Upper lobe of left lung (tissue), 6 donors: ENCODE measurements around the gene BCAS3. TPM values are rescaled to one million over a fixed set of nuclear protein-coding genes. Genes with fewer than 3 reads are reported as not detected.

Experiments used
- ATAC-seq, 2 donors: fragments of 200-7000 bp; cut with Tn5 transposase; one replicate each; pipeline ENCODE4 v1.9.1; 2022; ENCODE audit warnings: mild to moderate bottlenecking in 2 of 2, moderate library complexity in 2 of 2; ENCODE audit not compliant: low FRiP score in 2 of 2
- DNase-seq, 2 donors: peaks; one replicate each; pipeline ENCODE4 v3.0.0-alpha.2; 2019 to 2020
- H3K27ac ChIP-seq, 4 donors: fragments of 200-600 bp; sonication (generic); one replicate each; pipeline ENCODE4 v1.5.1; 2016 to 2019
- H3K27me3 ChIP-seq, 4 donors: fragments of 200-600 bp; sonication (generic); one replicate each; pipeline ENCODE4 v1.5.1; 2017 to 2019
- H3K36me3 ChIP-seq, 4 donors: fragments of 200-600 bp; sonication (generic); one replicate each; pipeline ENCODE4 v1.5.1; 2016 to 2019
- H3K4me1 ChIP-seq, 4 donors: fragments of 200-600 bp; sonication (generic); one replicate each; pipeline ENCODE4 v1.5.1; 2018 to 2019
- H3K4me3 ChIP-seq, 4 donors: fragments of 200-600 bp; sonication (generic); one replicate each; pipeline ENCODE4 v1.5.1; 2017 to 2019; ENCODE audit warnings: mild to moderate bottlenecking in 2 of 4, moderate library complexity in 1 of 4
- H3K9me3 ChIP-seq, 4 donors: fragments of 200-600 bp; sonication (generic); one replicate each; pipeline ENCODE4 v1.5.1; 2018 to 2019
- CTCF ChIP-seq, 6 experiments: fragments of 450-650 bp in 4 of 6; fragments of 200-600 bp in 2 of 6; sonication (generic) in 2 of 6; IDR thresholded peaks; one replicate each; pipeline ENCODE4 v1.5.1; 2016 to 2019; ENCODE audit warnings: antibody characterized with exemption in 6 of 6
- EP300 ChIP-seq, 4 donors: sonication (generic); formaldehyde crosslinking; IDR thresholded peaks; one replicate each; pipeline ENCODE4 v1.5.1; 2017; ENCODE audit warnings: antibody characterized with exemption in 4 of 4, control low read depth in 2 of 4
- POLR2A ChIP-seq, 4 donors: fragments of 450-650 bp; IDR thresholded peaks; one replicate each; pipeline ENCODE4 v1.5.1; 2016 to 2017; ENCODE audit warnings: antibody characterized with exemption in 4 of 4, mild to moderate bottlenecking in 2 of 4
- POLR2AphosphoS5 ChIP-seq, 2 donors: sonication (generic); formaldehyde crosslinking; IDR thresholded peaks; one replicate each; pipeline ENCODE4 v1.5.1; 2017; ENCODE audit warnings: antibody characterized with exemption in 2 of 2
- WGBS, 2 donors: methylation state at CpG; one replicate each; pipeline ENCODE4 v1.1.5; 2017 to 2018; 5-methylcytosine and 5-hydroxymethylcytosine counted together
- total RNA-seq, 6 donors: library from RNA; depleted of rRNA in 4 of 6; stranded (reverse); fragments of >200 nt in 4 of 6; gene quantifications; one replicate each; pipeline versions ENCODE4 v1.1.0 to v1.2.1, GENCODE V29; 2016 to 2021
- donor health status: DM: no; HTN: no; CAD: no; lungs with moderate emphysema.
- donor health status: DM: no; HTN: yes; CAD: no; lungs with severe emphysema.

BCAS3 gene
- total RNA-seq, 6 donors from 2014 or later, result 20.1 to 111 (median 37.0) TPM

DNA sequence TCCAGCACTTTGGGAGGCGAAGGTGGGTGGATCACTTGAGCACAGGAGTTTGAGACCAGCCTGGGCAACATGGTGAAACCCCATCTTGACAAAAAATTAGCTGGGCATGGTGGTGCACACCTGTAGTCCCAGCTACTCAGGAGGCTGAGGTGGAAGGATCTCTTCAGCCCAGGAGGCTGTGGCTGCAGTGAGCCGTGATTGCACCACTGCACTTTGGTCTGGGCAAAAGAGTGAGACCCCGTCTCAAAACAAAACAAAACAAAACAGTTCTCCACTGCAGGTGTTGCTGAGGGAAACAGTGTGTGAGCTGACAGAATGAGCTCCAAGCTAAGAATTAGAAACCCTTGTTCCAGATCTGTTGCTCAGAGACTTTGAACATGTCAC, 686.8 kb downstream of the BCAS3 start:
- no peak for ATAC-seq
- no peak overlapping the region for H3K4me3 ChIP-seq
- 90 to 94% methylated on average over 2 to 3 of the region's 3 CpGs for WGBS, 2 donors
- no peaks in the 10 kb centered on the region for H3K27me3 ChIP-seq
- H3K9me3 ChIP-seq, result no peaks in the 10 kb centered on the region
- no peaks in the 10 kb centered on the region for H3K4me1 ChIP-seq
- no peaks in the 10 kb centered on the region for H3K36me3 ChIP-seq
- no peak for DNase-seq
- no peak overlapping the region for H3K27ac ChIP-seq
- TF ChIP-seq POLR2AphosphoS5 (IDR thresholded peaks at IDR 0.05) (no peak), POLR2A (IDR thresholded peaks at IDR 0.05) (no peak), EP300 (IDR thresholded peaks at IDR 0.05) (no peak), CTCF (IDR thresholded peaks at IDR 0.05) (no peak)

DNA sequence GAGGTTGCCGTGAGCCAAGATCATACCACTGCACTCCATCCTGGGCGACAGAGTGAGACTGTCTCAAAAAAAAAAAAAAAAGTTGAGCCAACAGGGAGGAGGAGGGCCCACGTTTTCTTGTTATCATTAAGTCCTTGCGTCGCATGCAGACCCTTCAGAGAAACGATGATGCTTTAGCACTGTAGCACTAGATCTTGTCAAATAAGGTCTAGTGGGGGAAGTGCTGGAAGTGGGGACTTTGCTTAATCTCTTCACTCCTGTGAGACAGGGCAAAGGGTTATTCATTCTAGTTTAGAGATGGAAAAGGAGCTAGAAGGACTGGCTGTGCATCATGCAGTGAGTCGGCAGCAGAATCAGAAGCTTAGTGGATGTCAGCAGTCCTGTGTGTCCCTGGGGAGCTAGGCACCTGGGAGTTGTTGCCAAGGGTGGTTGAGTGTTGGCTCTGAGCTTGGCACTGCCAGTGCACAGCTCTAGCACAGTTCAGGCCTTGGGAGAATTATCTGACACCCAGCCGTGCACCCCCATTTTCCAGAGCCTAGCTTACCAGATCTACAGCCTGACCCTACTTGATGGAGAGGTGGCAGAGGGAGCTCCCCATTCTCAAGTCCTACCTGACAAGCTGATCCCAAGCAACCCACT, 688.5 kb downstream of the BCAS3 start:
- H3K4me3 ChIP-seq, result no peak overlapping the region
- no peaks in the 10 kb centered on the region for H3K36me3 ChIP-seq
- DNase-seq, result no peak
- no peak overlapping the region for H3K27ac ChIP-seq
- H3K4me1 ChIP-seq, result no peaks in the 10 kb centered on the region
- H3K27me3 ChIP-seq, result no peaks in the 10 kb centered on the region
- no peak for TF ChIP-seq CTCF (IDR thresholded peaks at IDR 0.05)
- TF ChIP-seq EP300 (IDR thresholded peaks at IDR 0.05), result no peak
- TF ChIP-seq POLR2A (IDR thresholded peaks at IDR 0.05), result no peak
- no peak for TF ChIP-seq POLR2AphosphoS5 (IDR thresholded peaks at IDR 0.05)
- no peaks in the 10 kb centered on the region for H3K9me3 ChIP-seq
- WGBS, 2 donors, result 91 to 92% methylated on average over 7 of the region's 8 CpGs
- no peak for ATAC-seq

DNA sequence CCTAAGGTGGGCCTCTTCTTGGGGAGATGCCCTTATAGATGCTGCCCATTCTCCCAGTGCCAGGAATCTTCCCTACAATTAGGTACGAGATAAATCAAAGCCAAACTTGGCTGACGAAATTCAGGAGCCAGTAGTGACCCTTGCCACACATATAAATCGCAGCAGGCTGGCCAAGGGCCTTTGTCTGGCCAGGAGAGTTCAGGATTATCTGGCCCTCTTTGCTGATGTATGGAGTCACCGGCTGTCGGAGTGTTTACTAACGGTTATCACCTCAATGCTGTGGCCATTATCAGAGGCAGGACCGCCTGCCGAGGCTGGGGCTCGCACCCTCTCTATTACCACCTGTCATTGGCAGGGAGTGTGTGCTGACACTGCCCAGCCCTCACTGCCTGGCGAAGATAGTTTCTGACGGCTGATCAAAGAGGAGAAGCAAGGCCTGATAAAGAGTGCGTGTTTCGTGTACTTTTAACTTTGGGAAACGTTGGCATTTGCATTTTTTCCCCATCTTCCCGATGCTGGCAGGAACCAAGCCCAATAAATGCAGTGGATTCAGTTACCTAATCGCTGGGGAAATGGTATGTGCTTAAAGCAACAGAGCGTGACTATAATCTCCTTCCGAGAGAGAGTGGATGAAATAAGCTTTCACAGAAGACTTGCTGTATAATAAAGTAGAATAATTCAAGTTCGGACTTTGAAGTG, 689.2 kb downstream of the BCAS3 start:
- WGBS, 2 donors, result 73 to 81% methylated on average over 14 to 19 of the region's 19 CpGs
- H3K27me3 ChIP-seq, result no peaks in the 10 kb centered on the region
- ATAC-seq, result no peak
- H3K36me3 ChIP-seq, result no peaks in the 10 kb centered on the region
- H3K4me3 ChIP-seq, result no peak overlapping the region
- TF ChIP-seq CTCF (IDR thresholded peaks at IDR 0.05), result no peak
- no peak for TF ChIP-seq POLR2A (IDR thresholded peaks at IDR 0.05)
- no peak for TF ChIP-seq POLR2AphosphoS5 (IDR thresholded peaks at IDR 0.05)
- no peak for TF ChIP-seq EP300 (IDR thresholded peaks at IDR 0.05)
- no peak overlapping the region for H3K27ac ChIP-seq
- no peak for DNase-seq
- H3K4me1 ChIP-seq, result no peaks in the 10 kb centered on the region
- no peaks in the 10 kb centered on the region for H3K9me3 ChIP-seq

- Histone ChIP-seq H3K36me3 (no peaks in the 10 kb centered on the region), H3K4me1 (no peaks in the 10 kb centered on the region), H3K27ac (no peak overlapping the region), H3K9me3 (no peaks in the 10 kb centered on the region), H3K4me3 (no peak overlapping the region), H3K27me3 (no peaks in the 10 kb centered on the region)
- DNase-seq, result no peak
- WGBS, 2 donors, result 92 to 93% methylated on average over 25 to 27 of the region's 27 CpGs
- no peak for ATAC-seq
- TF ChIP-seq POLR2A (IDR thresholded peaks at IDR 0.05) (no peak), CTCF (IDR thresholded peaks at IDR 0.05) (no peak), EP300 (IDR thresholded peaks at IDR 0.05) (no peak), POLR2AphosphoS5 (IDR thresholded peaks at IDR 0.05) (no peak)
Observed at GRCh38 chr17:61368049-61368831, 690.6 kb downstream of the BCAS3 start.
